Glutamatergic neuron (in vitro differentiated cells): ENCODE results near the gene RFPL2. TPM values are rescaled to one million over a fixed set of nuclear protein-coding genes. Genes with fewer than 3 reads are reported as not detected.
"Not testable (repeated sequence)": the region's sequence is repeated elsewhere in the genome, so short reads cannot be mapped to it uniquely, and the experiment has no call there.

Experiments used
- DNase-seq: peaks from one replicate; pipeline ENCODE4 v3.0.0; 2022
- H3K27ac Mint-ChIP-seq: one replicate; pipeline ENCODE4 v1.8.0; 2020; ENCODE audit warnings: mild to moderate bottlenecking, mixed read lengths, inconsistent platforms; ENCODE audit not compliant: unreplicated experiment
- H3K27me3 Mint-ChIP-seq: one replicate; pipeline ENCODE4 v1.8.0; 2020; ENCODE audit warnings: mild to moderate bottlenecking, moderate library complexity, mixed read lengths, inconsistent platforms; ENCODE audit not compliant: unreplicated experiment
- H3K36me3 Mint-ChIP-seq: one replicate; pipeline ENCODE4 v1.8.0; 2020; ENCODE audit warnings: mild to moderate bottlenecking, mixed read lengths, inconsistent platforms; ENCODE audit not compliant: unreplicated experiment
- H3K4me1 Mint-ChIP-seq: one replicate; pipeline ENCODE4 v1.8.0; 2020; ENCODE audit warnings: mild to moderate bottlenecking, low read depth, mixed read lengths, inconsistent platforms; ENCODE audit not compliant: unreplicated experiment
- H3K4me3 Mint-ChIP-seq: one replicate; pipeline ENCODE4 v1.8.0; 2020; ENCODE audit warnings: mild to moderate bottlenecking, mixed read lengths, inconsistent platforms; ENCODE audit not compliant: unreplicated experiment
- H3K9me3 Mint-ChIP-seq: one replicate; pipeline ENCODE4 v1.8.0; 2020; ENCODE audit warnings: mild to moderate bottlenecking, moderate library complexity, mixed read lengths, inconsistent platforms; ENCODE audit not compliant: unreplicated experiment
- CTCF ChIP-seq: fragments of 200-600 bp; sonication (generic); IDR thresholded peaks from one replicate; pipeline ENCODE4 v1.5.0; 2021; ENCODE audit not compliant: partially characterized antibody, unreplicated experiment
- total RNA-seq: library from RNA; stranded (reverse); fragmentation: NEBNext Ultra II Directional; extraction: Animal tissue kit (Norgen Biotek cat#: 25700); gene quantifications from one replicate; pipeline ENCODE4 v1.2.1, GENCODE V29; 2021; ENCODE audit not compliant: unreplicated experiment

Gene RFPL2
- total RNA-seq, 1 donor from 2014 or later = 1.4 TPM

- H3K9me3 Mint-ChIP-seq = peaks cover 3% of the 10 kb centered on the region
- no peak overlapping the region for H3K4me3 Mint-ChIP-seq
- peaks cover 5% of the 10 kb centered on the region for H3K4me1 Mint-ChIP-seq
- H3K27me3 Mint-ChIP-seq = peaks cover 12% of the 10 kb centered on the region
- H3K27ac Mint-ChIP-seq = no peak overlapping the region
- no peak for TF ChIP-seq CTCF
- DNase-seq = no peak
- H3K36me3 Mint-ChIP-seq = no peaks in the 10 kb centered on the region
Measured at GRCh38 chr22:32199341-32199740, 5.5 kb downstream of the RFPL2 start.

- H3K27ac Mint-ChIP-seq, H3K4me1 Mint-ChIP-seq, H3K4me3 Mint-ChIP-seq, DNase-seq, H3K27me3 Mint-ChIP-seq, H3K36me3 Mint-ChIP-seq, H3K9me3 Mint-ChIP-seq: not testable (repeated sequence)
Measured at GRCh38 chr22:32197553-32198226, 7.2 kb downstream of the RFPL2 start.

- not testable (repeated sequence) for H3K27ac Mint-ChIP-seq, H3K27me3 Mint-ChIP-seq, H3K4me1 Mint-ChIP-seq, H3K9me3 Mint-ChIP-seq, DNase-seq, H3K36me3 Mint-ChIP-seq, H3K4me3 Mint-ChIP-seq
Measured at GRCh38 chr22:32195900-32196299, 9.0 kb downstream of the RFPL2 start.

- not testable (repeated sequence) for H3K27ac Mint-ChIP-seq
Measured at GRCh38 chr22:32193346-32193745, 11.5 kb downstream of the RFPL2 start.

GRCh38 chr22:32191021-32191420, 13.9 kb downstream of the RFPL2 start:
- H3K27me3 Mint-ChIP-seq, H3K4me1 Mint-ChIP-seq, H3K9me3 Mint-ChIP-seq, H3K4me3 Mint-ChIP-seq, DNase-seq, H3K27ac Mint-ChIP-seq, H3K36me3 Mint-ChIP-seq: not testable (repeated sequence)

More at GRCh38 chr22:32193346-32193745, 11.5 kb downstream of the RFPL2 start:
- H3K9me3 Mint-ChIP-seq, H3K4me1 Mint-ChIP-seq, H3K36me3 Mint-ChIP-seq, H3K27me3 Mint-ChIP-seq, H3K4me3 Mint-ChIP-seq, DNase-seq: not testable (repeated sequence)

GRCh38 chr22:32185821-32186220, 19.1 kb downstream of the RFPL2 start:
- no peak overlapping the region for H3K27ac Mint-ChIP-seq
- no peak for TF ChIP-seq CTCF
- no peak for DNase-seq
- H3K27me3 Mint-ChIP-seq = peaks cover 2% of the 10 kb centered on the region
- H3K4me3 Mint-ChIP-seq = no peak overlapping the region
- H3K36me3 Mint-ChIP-seq = no peaks in the 10 kb centered on the region
- peaks cover 4% of the 10 kb centered on the region for H3K9me3 Mint-ChIP-seq
- peaks cover 3% of the 10 kb centered on the region for H3K4me1 Mint-ChIP-seq

- Mint-ChIP-seq H3K27me3 (peaks cover 5% of the 10 kb centered on the region), H3K27ac (no peak overlapping the region), H3K36me3 (no peaks in the 10 kb centered on the region), H3K9me3 (peaks cover 4% of the 10 kb centered on the region), H3K4me1 (peaks cover 3% of the 10 kb centered on the region), H3K4me3 (no peak overlapping the region)
- TF ChIP-seq CTCF = no peak
- DNase-seq = no peak
Measured at GRCh38 chr22:32183625-32184024, 21.2 kb downstream of the RFPL2 start.
